Fibroblast of skin of back (primary cell): ENCODE data around the gene IL12RB1.
"Not testable (repeated sequence)": the region's sequence is repeated elsewhere in the genome, so short reads cannot be mapped to it uniquely, and the experiment has no call there.

ENCODE experiments used
- DNase-seq: peaks from one replicate; pipeline ENCODE4 v3.0.0-alpha.2; 2013

IL12RB1 gene

GRCh38 chr19:18110609-18111232 is 24.0 kb upstream of the IL12RB1 start:
- no peak for DNase-seq

- no peak for DNase-seq
Measured at GRCh38 chr19:18109733-18110608, 23.2 kb upstream of the IL12RB1 start.

DNA sequence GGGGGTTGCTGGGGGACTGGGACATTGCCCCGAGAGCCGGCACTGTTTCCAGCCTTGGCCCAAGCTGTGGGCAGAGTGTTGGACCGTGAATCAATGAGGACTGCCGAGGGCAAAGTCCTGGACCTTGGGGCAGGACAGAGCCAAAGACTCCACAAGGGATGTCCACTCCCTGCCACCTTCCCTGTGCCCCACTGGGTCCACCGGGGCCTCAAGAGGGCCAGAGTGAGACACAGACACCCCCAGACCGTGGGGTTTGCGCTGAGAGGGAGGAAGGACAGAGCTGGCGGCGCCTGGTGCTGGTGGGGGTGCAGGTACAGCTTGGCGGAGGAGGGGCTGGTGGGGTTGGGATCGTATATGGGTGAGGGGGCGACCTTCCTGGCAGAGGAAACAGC is 22.6 kb upstream of the IL12RB1 start:
- no peak for DNase-seq

- no peak for DNase-seq
Measured at GRCh38 chr19:18108897-18109296, 22.2 kb upstream of the IL12RB1 start.

DNA sequence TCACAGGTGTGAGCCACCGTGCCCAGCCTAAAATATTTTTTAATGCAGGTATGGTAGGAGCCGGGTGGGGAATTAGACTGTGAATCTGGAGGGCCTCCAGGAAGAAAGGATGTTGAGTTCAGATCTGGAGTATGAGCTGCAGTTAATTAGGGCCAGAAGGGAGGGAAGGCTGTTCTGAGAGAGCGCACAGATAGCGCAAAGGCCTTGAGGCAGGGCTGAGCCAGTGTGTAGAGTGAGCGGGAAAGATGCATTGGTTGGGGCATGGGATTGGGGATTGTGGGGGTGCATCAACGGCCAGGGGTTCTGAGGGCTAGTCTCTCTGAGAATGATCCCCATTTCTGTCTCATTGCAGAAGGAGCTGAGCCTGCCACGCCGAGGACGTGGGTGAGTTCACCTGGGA is 20.5 kb upstream of the IL12RB1 start:
- no peak for DNase-seq

DNA sequence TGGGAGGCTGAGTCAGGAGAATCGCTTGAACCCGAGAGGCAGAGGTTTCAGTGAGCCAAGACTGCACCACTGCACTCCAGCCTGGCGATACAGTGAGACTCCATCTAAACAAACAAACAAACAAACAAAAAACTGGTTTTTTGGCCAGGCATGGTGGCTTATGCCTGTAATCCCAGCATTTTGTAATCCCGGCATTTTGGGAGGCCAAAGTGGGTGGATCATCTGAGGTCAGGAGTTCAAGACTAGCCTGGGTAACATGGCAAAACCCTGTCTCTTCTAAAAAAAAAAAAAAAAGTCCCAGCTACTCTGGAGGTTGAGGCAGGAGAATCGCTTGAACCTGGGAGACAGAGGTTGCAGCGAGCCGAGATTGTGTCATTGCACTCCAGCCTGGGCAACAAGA is 18.5 kb upstream of the IL12RB1 start:
- DNase-seq: not testable (repeated sequence)

- no peak for DNase-seq
Measured at GRCh38 chr19:18104793-18105131, 18.0 kb upstream of the IL12RB1 start.

DNA sequence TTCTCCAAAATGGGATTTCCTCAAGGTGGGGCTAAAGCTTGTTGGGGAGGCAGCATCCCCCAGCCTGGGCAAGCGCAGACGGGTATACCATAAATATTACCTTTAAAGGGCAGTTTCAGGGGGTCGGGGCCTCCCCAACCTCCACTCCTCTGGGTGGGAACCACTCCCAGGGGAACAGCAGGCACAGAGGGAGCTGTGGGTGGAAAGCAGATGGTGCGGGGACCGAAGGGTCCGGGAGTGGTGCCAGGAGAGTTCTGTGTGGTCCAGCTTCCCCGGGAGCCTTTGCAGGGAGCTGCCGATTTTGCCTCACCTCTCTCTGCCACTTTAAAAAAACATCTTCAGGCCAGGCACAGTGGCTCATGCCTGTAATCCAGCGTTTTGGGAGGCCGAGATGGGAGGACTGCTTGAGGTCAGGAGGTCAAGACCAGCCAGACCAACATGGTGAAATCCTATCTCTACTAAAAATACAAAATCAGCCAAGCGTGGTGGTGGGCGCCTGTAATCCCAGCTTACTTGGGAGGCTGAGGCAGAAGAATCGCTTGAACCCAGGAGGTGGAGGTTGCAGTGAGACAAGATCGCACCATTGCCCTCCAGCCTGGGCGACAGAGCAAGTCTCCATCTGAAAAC is 16.3 kb upstream of the IL12RB1 start:
- DNase-seq: no peak

GRCh38 chr19:18101268-18101667 is 14.5 kb upstream of the IL12RB1 start:
- no peak for DNase-seq

DNA sequence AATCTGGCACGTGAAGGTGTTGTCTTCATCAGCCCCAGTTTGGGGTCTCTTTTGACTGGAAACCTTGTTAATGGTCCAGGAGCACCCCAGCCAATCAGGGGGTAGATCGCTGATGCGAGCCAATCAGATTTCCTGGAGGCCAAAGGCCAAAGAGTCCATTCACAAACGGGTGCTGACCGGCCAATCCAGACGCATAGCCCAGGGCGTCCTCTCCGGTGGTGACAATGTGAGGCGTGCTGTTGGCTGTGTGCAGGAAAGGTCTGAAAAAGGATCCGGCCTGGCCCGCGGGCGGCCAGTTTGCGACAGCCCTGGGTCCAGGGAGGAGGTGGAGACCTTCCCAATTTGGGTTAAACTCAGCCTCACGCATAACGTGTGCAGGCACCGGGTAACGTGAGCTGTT is 14.0 kb upstream of the IL12RB1 start:
- no peak for DNase-seq

- no peak for DNase-seq
Measured at GRCh38 chr19:18099623-18099995, 12.9 kb upstream of the IL12RB1 start.

- DNase-seq: no peak
Measured at GRCh38 chr19:18098891-18099622, 12.3 kb upstream of the IL12RB1 start.

DNA sequence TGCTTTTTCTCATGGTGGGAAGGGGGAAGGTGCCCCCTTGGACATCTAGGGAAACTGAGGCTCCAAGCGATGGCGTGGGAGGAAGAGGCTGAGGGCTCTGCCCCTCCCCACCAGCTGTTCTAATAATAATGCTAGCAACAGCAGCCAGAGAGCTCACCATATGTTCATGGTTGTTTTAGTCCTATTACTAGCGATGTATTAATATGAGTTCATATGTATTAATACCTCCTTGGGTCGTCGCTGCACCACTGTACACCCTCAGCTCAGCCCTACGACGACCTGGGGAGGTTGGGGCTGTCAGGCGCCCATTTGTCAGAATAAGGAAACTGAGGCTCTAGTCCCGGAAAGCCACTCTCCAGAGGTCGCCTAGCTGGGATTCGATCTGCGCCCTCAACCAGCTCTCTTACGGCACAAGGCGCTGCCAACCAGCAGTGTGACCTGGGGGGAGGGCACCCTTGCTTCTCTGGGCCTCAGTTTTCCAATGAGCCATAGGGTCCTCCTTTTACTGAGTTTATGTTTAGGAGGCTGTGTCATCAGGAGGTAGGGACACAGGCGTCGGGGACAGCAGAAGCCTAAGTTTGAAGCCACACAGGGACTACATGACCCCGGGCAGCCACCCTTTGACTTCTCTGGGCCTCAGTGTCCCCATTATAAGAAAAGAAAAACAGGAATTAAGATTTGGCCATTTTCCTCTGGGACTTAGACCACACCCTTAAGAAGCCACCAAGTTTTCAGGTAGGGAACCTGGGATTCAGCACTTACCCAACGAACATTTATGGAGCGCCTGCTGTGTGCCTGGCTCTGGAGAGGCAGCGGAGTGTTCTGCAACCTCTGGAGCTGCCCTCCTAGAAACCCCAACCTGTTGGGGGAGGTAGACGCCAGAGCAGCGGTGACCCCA is 11.5 kb upstream of the IL12RB1 start:
- DNase-seq: no peak

GRCh38 chr19:18097217-18097992 is 10.7 kb upstream of the IL12RB1 start, which contains the start of gene MAST3:
Gene MAST3 (plus strand): TSS chr19:18097778. CDS start chr19:18097793, 15 bp downstream.
- peak; percentile 69 for DNase-seq

GRCh38 chr19:18096258-18096657 is 9.5 kb upstream of the IL12RB1 start:
- no peak for DNase-seq

GRCh38 chr19:18093439-18094161 is 6.9 kb upstream of the IL12RB1 start:
- peak; percentile 51 for DNase-seq

DNA sequence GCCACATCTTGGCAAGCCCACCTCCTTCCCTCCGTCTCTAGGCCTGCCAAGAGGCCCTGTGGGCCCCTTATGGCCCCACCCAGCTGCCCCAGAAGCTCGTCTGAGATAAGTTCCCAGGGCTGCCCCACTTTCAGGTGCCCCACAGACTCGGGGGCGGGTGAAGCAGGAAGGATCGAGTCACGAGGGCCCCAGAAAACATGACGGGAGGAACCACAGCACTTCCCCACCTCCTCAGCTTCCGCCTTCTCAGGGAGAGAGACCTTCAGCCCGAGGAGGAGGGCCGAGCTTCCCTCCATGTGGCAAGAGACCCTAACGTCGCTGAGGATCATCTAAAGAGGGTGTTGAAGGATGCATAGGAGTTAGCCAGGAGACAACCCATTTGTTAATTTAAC is 4.5 kb upstream of the IL12RB1 start:
- DNase-seq: no peak

GRCh38 chr19:18090545-18091216 is 3.9 kb upstream of the IL12RB1 start:
- no peak for DNase-seq

GRCh38 chr19:18089726-18090125 is 3.0 kb upstream of the IL12RB1 start:
- no peak for DNase-seq

DNA sequence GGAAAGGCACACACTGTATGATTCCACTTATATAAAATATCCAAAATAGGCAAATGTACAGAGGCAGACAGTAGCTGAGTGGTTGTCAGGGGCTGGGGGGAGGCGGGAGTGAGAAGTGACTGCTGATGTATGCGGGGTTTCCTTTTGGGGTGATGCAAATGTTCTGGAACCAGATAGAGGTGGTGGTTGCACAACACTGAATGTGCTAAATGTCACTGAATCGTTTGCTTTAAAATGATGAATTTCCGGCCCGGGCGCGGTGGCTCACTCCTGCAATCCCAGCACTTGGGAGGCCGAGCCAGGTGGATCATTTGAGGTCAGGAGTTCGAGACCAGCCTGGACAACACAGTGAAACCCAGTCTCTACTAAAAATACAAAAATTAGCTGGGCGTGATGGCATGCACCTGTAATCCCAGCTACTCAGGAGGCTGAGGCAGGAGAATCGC is 2.4 kb upstream of the IL12RB1 start:
- DNase-seq: not testable (repeated sequence)
